Endothelial cell of umbilical vein (primary cell): ENCODE results near the gene CDC42EP3. TPM values are rescaled to one million over a fixed set of nuclear protein-coding genes. Genes with fewer than 3 reads are reported as not detected.

Experiments used
- BruUV-seq: library from RNA; stranded (reverse); fragments of 400-500 nt; replicated peaks from 2 replicates; lab custom pipeline; 2021; lab: Mats Ljungman, UMichigan
- CTCF ChIA-PET: fragments of 300-600, 350-600 bp; sonication (Branson Sonifier 250); formaldehyde crosslinking; loops from one replicate; lab custom pipeline; 2021; ENCODE audit warnings: antibody characterized with exemption, inconsistent platforms; lab: Charles Lee
- POLR2A ChIA-PET: fragments of 300-600, 350-600 bp; sonication (Branson Sonifier 250); formaldehyde crosslinking; loops from one replicate; lab custom pipeline; 2021; ENCODE audit warnings: antibody characterized with exemption, inconsistent platforms; lab: Charles Lee
- DNase-seq: peaks from one replicate; pipeline ENCODE4 v3.0.0-alpha.2; 2011; ENCODE audit warnings: low read depth, low spot score
- FAIRE-seq: peaks from 2 replicates; lab custom pipeline; 2011; peaks lifted over from hg19 to GRCh38; lab: Jason Lieb, UNC
- H2AFZ ChIP-seq: 2 replicates; pipeline ENCODE4 v1.6.0; 2012; ENCODE audit warnings: low read depth, low read length, control low read depth, inconsistent platforms
- H3K27ac ChIP-seq: 2 replicates; pipeline ENCODE4 v1.5.1; 2011; ENCODE audit warnings: low read depth, mild to moderate bottlenecking, control low read depth, low read length, moderate library complexity; ENCODE audit not compliant: insufficient read depth
- H3K27me3 ChIP-seq, 2 experiments: 2 replicates each; pipeline versions ENCODE4 v1.6.0 to v1.6.1; 2011; ENCODE audit warnings: low read length in 2 of 2, mixed read lengths in 1 of 2; ENCODE audit not compliant: control insufficient read depth in 2 of 2, insufficient read depth in 2 of 2
- H3K36me3 ChIP-seq, 2 experiments: 2 replicates in 1 of 2; 3 replicates in 1 of 2; pipeline ENCODE4 v1.5.1; 2011; ENCODE audit warnings: low read length in 2 of 2, mild to moderate bottlenecking in 1 of 2, moderate library complexity in 1 of 2; ENCODE audit not compliant: control insufficient read depth in 2 of 2, insufficient read depth in 2 of 2; ENCODE audit errors: extremely low read depth in 1 of 2
- H3K4me1 ChIP-seq: 3 replicates; pipeline ENCODE4 v1.5.1; 2011; ENCODE audit warnings: mild to moderate bottlenecking, low read length; ENCODE audit not compliant: control insufficient read depth, insufficient read depth; ENCODE audit errors: extremely low read depth
- H3K4me2 ChIP-seq: 2 replicates; pipeline ENCODE4 v1.6.1; 2011; ENCODE audit warnings: low read length, control low read depth, mixed read lengths; ENCODE audit not compliant: insufficient read depth
- H3K4me3 ChIP-seq, 3 experiments: fragments of 200-600 bp in 1 of 3; sonication (generic), shearing (Covaris generic) in 1 of 3; replicated peaks in 1 of 3; 2 replicates each; pipeline ENCODE4 v1.5.1; 2011 to 2016; ENCODE audit warnings: control low read depth in 3 of 3, low read length in 3 of 3, mild to moderate bottlenecking in 2 of 3, inconsistent platforms in 1 of 3, low read depth in 1 of 3, moderate library complexity in 1 of 3; ENCODE audit not compliant: insufficient read depth in 1 of 3
- H3K79me2 ChIP-seq: 2 replicates; pipeline ENCODE4 v1.6.0; 2012; ENCODE audit warnings: low read length, inconsistent platforms; ENCODE audit not compliant: control insufficient read depth, insufficient read depth
- H3K9ac ChIP-seq: replicated peaks from 2 replicates; pipeline ENCODE3; 2011; ENCODE audit warnings: low read length, control low read depth; ENCODE audit not compliant: insufficient read depth; ENCODE audit errors: extremely low read depth
- H3K9me1 ChIP-seq: replicated peaks from 3 replicates; pipeline ENCODE4 v1.6.0; 2011; ENCODE audit warnings: mild to moderate bottlenecking, low read length; ENCODE audit not compliant: control insufficient read depth, insufficient read depth; ENCODE audit errors: extremely low read depth
- H3K9me3 ChIP-seq: replicated peaks from 2 replicates; pipeline ENCODE4 v1.5.1; 2012; ENCODE audit warnings: low read length, inconsistent platforms; ENCODE audit not compliant: control insufficient read depth, insufficient read depth
- H4K20me1 ChIP-seq: replicated peaks from 2 replicates; pipeline ENCODE3; 2011; ENCODE audit warnings: mild to moderate bottlenecking, low read length; ENCODE audit not compliant: control insufficient read depth, insufficient read depth; ENCODE audit errors: extremely low read depth
- CTCF ChIP-seq, 2 donors: IDR thresholded peaks; 1 replicate in 1 of 2; 2 replicates in 1 of 2; pipeline ENCODE4 v1.5.1; 2011; ENCODE audit warnings: low read length in 2 of 2, mild to moderate bottlenecking in 2 of 2, moderate library complexity in 2 of 2, control low read depth in 1 of 2, inconsistent platforms in 1 of 2, low read depth in 1 of 2; ENCODE audit not compliant: insufficient read depth in 1 of 2; ENCODE audit errors: extremely low read depth in 1 of 2
- EZH2 ChIP-seq: IDR thresholded peaks from 2 replicates; pipeline ENCODE4 v1.6.1; 2012; ENCODE audit warnings: borderline replicate concordance, low read depth, mild to moderate bottlenecking, moderate library complexity, low read length, inconsistent platforms; ENCODE audit not compliant: severe bottlenecking
- FOS ChIP-seq: IDR thresholded peaks from 2 replicates; pipeline ENCODE4 v1.6.1; 2011; ENCODE audit warnings: mild to moderate bottlenecking, low read length, moderate library complexity, borderline replicate concordance; ENCODE audit not compliant: insufficient read depth
- GATA2 ChIP-seq: IDR thresholded peaks from 2 replicates; pipeline ENCODE4 v1.7.0; 2011; ENCODE audit warnings: low read depth, mild to moderate bottlenecking, moderate library complexity, mixed read lengths, low read length; ENCODE audit not compliant: insufficient read length, insufficient read depth
- JUN ChIP-seq: IDR thresholded peaks from 2 replicates; pipeline ENCODE4 v1.6.1; 2011; ENCODE audit warnings: borderline replicate concordance, low read depth; ENCODE audit not compliant: insufficient read length, insufficient read depth
- MAX ChIP-seq: IDR thresholded peaks from 2 replicates; pipeline ENCODE4 v1.6.1; 2011; ENCODE audit not compliant: insufficient read depth, insufficient read length
- MYC ChIP-seq: IDR thresholded peaks from one replicate; pipeline ENCODE4 v1.6.1; 2011; ENCODE audit warnings: mild to moderate bottlenecking, low read depth, low read length
- POLR2A ChIP-seq: IDR thresholded peaks from 2 replicates; pipeline ENCODE4 v1.6.1; 2012; ENCODE audit warnings: low read depth, mild to moderate bottlenecking, control low read depth, low read length
- POLR2AphosphoS5 ChIP-seq: IDR thresholded peaks from 2 replicates; pipeline ENCODE4 v1.6.1; 2012; ENCODE audit warnings: low read depth, mild to moderate bottlenecking, control low read depth, low read length, moderate library complexity; ENCODE audit not compliant: insufficient read depth
- dilution Hi-C: fragments of 300-500 bp; cut with MboI; formaldehyde crosslinking; loops from one replicate; pipeline ENCODE4 v1.15.0; 2019; ENCODE audit warnings: low sequenced_read_pairs; ENCODE audit not compliant: extremely low pct_ligation_motif_present
- intact Hi-C: fragments of 100-400 bp; cut with micrococcal nuclease; formaldehyde crosslinking; loops from one replicate; pipeline ENCODE4 v1.10.0; 2022
- polyA plus RNA-seq, 4 experiments: library from polyadenylated mRNA; depleted of rRNA in 3 of 4; stranded (reverse) in 3 of 4; unstranded in 1 of 4; fragments of >200 nt; gene quantifications; 2 replicates each; pipeline versions ENCODE4 v1.2.1 to v1.2.3, GENCODE V29; 2011 to 2012; ENCODE audit warnings: missing spikeins in 1 of 4
- total RNA-seq: library from RNA; stranded (reverse); gene quantifications from 2 replicates; pipeline ENCODE4 v1.2.3, GENCODE V29; 2021

CDC42EP3 gene
- total and polyA plus RNA-seq, 2 donors (not counting 3 experiments of a cell fraction or from before 2014, with no cell fraction given) = 14.6 to 54.7 TPM

GRCh38 chr2:37659723-37660122, 11.7 kb downstream of the CDC42EP3 start:
- FAIRE-seq = no peak
- Histone ChIP-seq H3K4me1 (peaks cover 57% of the 10 kb centered on the region), H3K4me2 (no peak overlapping the region), H2AFZ (no peak overlapping the region), H3K9me1 (no peaks in the 10 kb centered on the region), H3K4me3 (no peak overlapping the region), H3K79me2 (peaks cover 91% of the 10 kb centered on the region), H3K27me3 (no peaks in the 10 kb centered on the region), H4K20me1 (no peaks in the 10 kb centered on the region), H3K9me3 (no peaks in the 10 kb centered on the region), H3K27ac (no peak overlapping the region), H3K9ac (no peak overlapping the region), H3K36me3 (no peaks in the 10 kb centered on the region)
- dilution Hi-C loops (no loop called here), intact Hi-C loops (loop anchor here (10.0 kb wide), 1 partner anchor 335 kb away; the partner anchor contains the start of gene PRKD3)
- CTCF ChIA-PET = interaction anchor here (0.9 to 1.2 kb wide), 3 partner anchors 69 to 245 kb away, joined by 4 read pairs; no protein-coding TSS in a partner anchor
- peak; percentile 39 for DNase-seq
- POLR2A ChIA-PET = no interaction called here
- TF ChIP-seq MAX = no peak
- TF ChIP-seq JUN = no peak
- no peak for TF ChIP-seq CTCF (IDR thresholded peaks at IDR 0.05; ENCODE audit: extremely low read depth in 1 of 2, insufficient read depth in 1 of 2, low read depth in 1 of 2, low read length in 2 of 2)
- TF ChIP-seq GATA2 = no peak
- TF ChIP-seq FOS = no peak
- no peak for TF ChIP-seq MYC
- no peak for TF ChIP-seq POLR2A
- TF ChIP-seq POLR2AphosphoS5 = no peak
- TF ChIP-seq EZH2 = no peak
- BruUV-seq = no TSS peak
